ENCODE results near the gene FABP7. TPM values are rescaled to one million over a fixed set of nuclear protein-coding genes. Genes with fewer than 3 reads are reported as not detected.

The FABP7 gene
- total RNA-seq, 1 experiment from 2014 or later = not detected

DNA sequence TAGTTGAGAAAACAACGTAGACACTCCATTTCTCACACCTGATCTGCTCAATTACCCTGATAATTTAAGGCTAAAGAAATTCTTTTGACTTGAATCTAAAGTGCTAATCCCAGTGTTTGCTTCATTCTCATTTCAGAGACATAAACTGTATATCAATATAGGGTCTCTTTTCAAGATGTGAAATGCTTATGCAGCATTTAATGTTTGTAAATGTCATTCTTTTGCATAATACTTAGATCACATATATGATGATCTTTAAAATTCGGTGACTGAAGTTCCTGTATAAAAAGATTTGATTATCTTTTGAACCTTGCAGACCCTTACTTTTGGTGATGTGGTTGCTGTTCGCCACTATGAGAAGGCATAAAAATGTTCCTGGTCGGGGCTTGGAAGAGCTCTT is 3.9 kb downstream of the FABP7 start:
- Histone ChIP-seq H3K4me1 (ENCODE audit: insufficient read depth, low read length) (peaks cover 5% of the 10 kb centered on the region; the same call in 1 of the 2 replicates), H3K9me3 (ENCODE audit: low read length) (no peaks in the 10 kb centered on the region), H3K9me2 (replicated peaks; ENCODE audit: low read length) (no peaks in the 10 kb centered on the region), H3K9ac (ENCODE audit: low read length) (no peak overlapping the region), H3K27ac (ENCODE audit: low read length) (no peak overlapping the region), H3K79me2 (ENCODE audit: low read length) (no peaks in the 10 kb centered on the region), H4K20me1 (ENCODE audit: low read length) (no peaks in the 10 kb centered on the region), H3K4me2 (ENCODE audit: low read length) (no peak overlapping the region), H3K36me3 (ENCODE audit: low read depth, low read length) (no peaks in the 10 kb centered on the region), H2AFZ (ENCODE audit: low read length) (no peak overlapping the region), H3K27me3 (ENCODE audit: low read length) (peaks cover 10% of the 10 kb centered on the region), H3K4me3 (ENCODE audit: low read length) (no peak overlapping the region), H3F3A (ENCODE audit: low read length, unreplicated experiment) (no peaks in the 10 kb centered on the region)
- DNase-seq = no peak
- TF ChIP-seq EZH2phosphoT487 (IDR thresholded peaks at IDR 0.05; ENCODE audit: borderline replicate concordance, low read length) = no peak
- TF ChIP-seq, protein P1, sequence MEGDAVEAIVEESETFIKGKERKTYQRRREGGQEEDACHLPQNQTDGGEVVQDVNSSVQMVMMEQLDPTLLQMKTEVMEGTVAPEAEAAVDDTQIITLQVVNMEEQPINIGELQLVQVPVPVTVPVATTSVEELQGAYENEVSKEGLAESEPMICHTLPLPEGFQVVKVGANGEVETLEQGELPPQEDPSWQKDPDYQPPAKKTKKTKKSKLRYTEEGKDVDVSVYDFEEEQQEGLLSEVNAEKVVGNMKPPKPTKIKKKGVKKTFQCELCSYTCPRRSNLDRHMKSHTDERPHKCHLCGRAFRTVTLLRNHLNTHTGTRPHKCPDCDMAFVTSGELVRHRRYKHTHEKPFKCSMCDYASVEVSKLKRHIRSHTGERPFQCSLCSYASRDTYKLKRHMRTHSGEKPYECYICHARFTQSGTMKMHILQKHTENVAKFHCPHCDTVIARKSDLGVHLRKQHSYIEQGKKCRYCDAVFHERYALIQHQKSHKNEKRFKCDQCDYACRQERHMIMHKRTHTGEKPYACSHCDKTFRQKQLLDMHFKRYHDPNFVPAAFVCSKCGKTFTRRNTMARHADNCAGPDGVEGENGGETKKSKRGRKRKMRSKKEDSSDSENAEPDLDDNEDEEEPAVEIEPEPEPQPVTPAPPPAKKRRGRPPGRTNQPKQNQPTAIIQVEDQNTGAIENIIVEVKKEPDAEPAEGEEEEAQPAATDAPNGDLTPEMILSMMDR (conservative IDR thresholded peaks at IDR 0.05; ENCODE audit: low read depth, low read length) = no peak
- no peak for TF ChIP-seq EZH2 (IDR thresholded peaks at IDR 0.05; ENCODE audit: low read length, unreplicated experiment)
- no peak for ATAC-seq
- ChIA-PET POLR2A (ENCODE audit: unreplicated experiment) (no interaction called here), CTCF (no interaction called here)
- intact Hi-C loops (cut with micrococcal nuclease) = no loop called here
- BruUV-seq (replicated peaks) = no TSS peak

DNA sequence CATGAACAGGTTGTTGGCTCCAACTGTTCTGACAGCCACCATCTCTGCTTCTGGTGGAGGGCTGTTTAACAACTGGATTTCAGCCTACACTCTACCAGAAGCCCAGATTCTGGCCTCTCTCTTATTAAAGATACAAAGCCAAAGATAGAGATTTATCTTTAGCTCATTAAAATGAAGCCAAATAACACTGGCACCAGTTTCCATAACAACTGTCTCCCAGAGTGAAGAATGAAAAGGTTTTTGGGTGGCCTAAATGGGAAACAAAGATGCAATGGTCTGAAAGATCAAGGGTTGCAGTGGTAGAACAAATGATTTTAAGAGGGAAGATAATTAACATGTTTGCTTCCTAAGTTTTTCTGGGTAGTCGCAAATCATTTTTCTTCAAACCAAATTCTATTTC is 6.4 kb downstream of the FABP7 start:
- no peaks in the 10 kb centered on the region for H4K20me1 ChIP-seq (ENCODE audit: low read length)
- BruUV-seq (replicated peaks) = no TSS peak
- no peaks in the 10 kb centered on the region for H3K9me2 ChIP-seq (replicated peaks; ENCODE audit: low read length)
- no peak overlapping the region for H3K4me2 ChIP-seq (ENCODE audit: low read length)
- no peaks in the 10 kb centered on the region for H3K27me3 ChIP-seq (ENCODE audit: low read length)
- CTCF ChIA-PET = no interaction called here
- POLR2A ChIA-PET (ENCODE audit: unreplicated experiment) = no interaction called here
- TF ChIP-seq EZH2phosphoT487 (IDR thresholded peaks at IDR 0.05; ENCODE audit: borderline replicate concordance, low read length) (no peak), EZH2 (IDR thresholded peaks at IDR 0.05; ENCODE audit: low read length, unreplicated experiment) (no peak)
- TF ChIP-seq, protein P1 (conservative IDR thresholded peaks at IDR 0.05; ENCODE audit: low read depth, low read length) = no peak
- H3K36me3 ChIP-seq (ENCODE audit: low read depth, low read length) = no peaks in the 10 kb centered on the region
- H2AFZ ChIP-seq (ENCODE audit: low read length) = no peak overlapping the region
- H3F3A ChIP-seq (ENCODE audit: low read length, unreplicated experiment) = no peaks in the 10 kb centered on the region
- no peaks in the 10 kb centered on the region for H3K9me3 ChIP-seq (ENCODE audit: low read length)
- H3K4me1 ChIP-seq (ENCODE audit: insufficient read depth, low read length) = peaks cover 19% of the 10 kb centered on the region
- H3K27ac ChIP-seq (ENCODE audit: low read length) = no peak overlapping the region
- DNase-seq = no peak
- no peak overlapping the region for H3K9ac ChIP-seq (ENCODE audit: low read length)
- intact Hi-C loops (cut with micrococcal nuclease) = loop anchor here (5.0 kb wide), 2 partner anchors 51 to 54 kb away; no protein-coding TSS in a partner anchor
- ATAC-seq = no peak
- H3K79me2 ChIP-seq (ENCODE audit: low read length) = peaks cover 9% of the 10 kb centered on the region
- no peak overlapping the region for H3K4me3 ChIP-seq (ENCODE audit: low read length)

DNA sequence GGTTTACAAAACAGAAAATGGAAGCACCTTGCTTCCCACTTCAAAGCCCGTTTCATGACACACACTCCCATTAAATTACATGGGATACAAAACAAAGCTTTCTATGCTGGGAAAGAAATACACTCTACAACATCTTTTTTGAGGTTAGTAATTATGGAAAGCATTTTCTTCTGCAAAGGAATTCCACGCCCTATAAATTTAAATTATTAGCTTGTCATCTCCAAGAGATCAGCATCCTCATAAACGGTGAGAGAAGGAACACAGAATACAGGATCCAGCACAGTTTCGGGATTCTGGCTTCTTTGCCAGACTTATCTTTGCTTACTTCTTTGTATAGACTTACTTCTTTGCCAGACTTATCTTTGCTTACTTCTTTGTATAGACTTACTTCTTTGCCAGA is 8.2 kb downstream of the FABP7 start:
- intact Hi-C loops (cut with micrococcal nuclease) = loop anchor here (5.0 kb wide), 2 partner anchors 50 to 55 kb away; no protein-coding TSS in a partner anchor

More for the DNA sequence above, 8.2 kb downstream of the FABP7 start:
- Histone ChIP-seq H3K4me2 (ENCODE audit: low read length) (no peak overlapping the region), H2AFZ (ENCODE audit: low read length) (no peak overlapping the region), H4K20me1 (ENCODE audit: low read length) (no peaks in the 10 kb centered on the region), H3K27ac (ENCODE audit: low read length) (no peak overlapping the region), H3K79me2 (ENCODE audit: low read length) (peaks cover 21% of the 10 kb centered on the region), H3K4me1 (ENCODE audit: insufficient read depth, low read length) (peaks cover 27% of the 10 kb centered on the region), H3K9me2 (replicated peaks; ENCODE audit: low read length) (no peaks in the 10 kb centered on the region), H3K36me3 (ENCODE audit: low read depth, low read length) (no peaks in the 10 kb centered on the region), H3K9me3 (ENCODE audit: low read length) (no peaks in the 10 kb centered on the region), H3K4me3 (ENCODE audit: low read length) (no peak overlapping the region), H3K9ac (ENCODE audit: low read length) (no peak overlapping the region), H3F3A (ENCODE audit: low read length, unreplicated experiment) (no peaks in the 10 kb centered on the region), H3K27me3 (ENCODE audit: low read length) (no peaks in the 10 kb centered on the region)
- TF ChIP-seq EZH2 (IDR thresholded peaks at IDR 0.05; ENCODE audit: low read length, unreplicated experiment) = no peak
- TF ChIP-seq EZH2phosphoT487 (IDR thresholded peaks at IDR 0.05; ENCODE audit: borderline replicate concordance, low read length) = no peak
- TF ChIP-seq, protein P1 (conservative IDR thresholded peaks at IDR 0.05; ENCODE audit: low read depth, low read length) = no peak
- ChIA-PET CTCF (no interaction called here), POLR2A (ENCODE audit: unreplicated experiment) (no interaction called here)
- no TSS peak for BruUV-seq (replicated peaks)
- DNase-seq = no peak
- no peak for ATAC-seq
